Tibial nerve (tissue), 4 donors: ENCODE data around the gene TFDP2. TPM values are rescaled to one million over a fixed set of nuclear protein-coding genes. Genes with fewer than 3 reads are reported as not detected.

Experiments
- DNase-seq, 2 donors: peaks; one replicate each; pipeline ENCODE4 v3.0.0-alpha.2; 2019; ENCODE audit warnings: low spot score in 2 of 2
- H3K27ac ChIP-seq, 4 donors: fragments of 200-600 bp; sonication (generic) in 3 of 4; one replicate each; pipeline ENCODE4 v1.5.1; 2017 to 2019; ENCODE audit warnings: mild to moderate bottlenecking in 1 of 4
- H3K27me3 ChIP-seq, 2 donors: fragments of 200-600 bp; sonication (generic) in 1 of 2; one replicate each; pipeline versions ENCODE4 v1.5.1 to v1.6.0; 2017 to 2019
- H3K36me3 ChIP-seq, 3 donors: fragments of 200-600 bp; sonication (generic); one replicate each; pipeline ENCODE4 v1.5.1; 2018 to 2019
- H3K4me1 ChIP-seq, 4 donors: fragments of 200-600 bp; sonication (generic) in 3 of 4; one replicate each; pipeline ENCODE4 v1.5.1; 2017 to 2019
- H3K4me3 ChIP-seq, 4 donors: fragments of 200-600 bp; sonication (generic) in 3 of 4; one replicate each; pipeline ENCODE4 v1.5.1; 2017 to 2019; ENCODE audit warnings: mild to moderate bottlenecking in 1 of 4, moderate library complexity in 1 of 4
- H3K9me3 ChIP-seq, 4 donors: fragments of 200-600 bp; sonication (generic) in 3 of 4; one replicate each; pipeline ENCODE4 v1.5.1; 2017 to 2019
- EP300 ChIP-seq, 2 donors: sonication (generic); formaldehyde crosslinking; IDR thresholded peaks; one replicate each; pipeline ENCODE4 v1.6.1; 2017; ENCODE audit warnings: antibody characterized with exemption in 2 of 2, mild to moderate bottlenecking in 1 of 2
- POLR2A ChIP-seq, 2 donors: fragments of 450-650 bp; IDR thresholded peaks; one replicate each; pipeline ENCODE4 v1.6.1; 2017; ENCODE audit warnings: antibody characterized with exemption in 2 of 2, mild to moderate bottlenecking in 2 of 2, moderate library complexity in 2 of 2
- WGBS, 2 donors: methylation state at CpG; one replicate each; pipeline ENCODE4 v1.1.5; 2018; 5-methylcytosine and 5-hydroxymethylcytosine counted together
- total RNA-seq, 4 donors: library from RNA; depleted of rRNA; stranded (reverse); fragments of >200 nt; gene quantifications; one replicate each; pipeline ENCODE4 v1.1.0, GENCODE V29; 2016
- TF ChIP-seq, protein P1 (sequence below), 5 experiments: fragments of 200-600 bp in 3 of 5; fragments of 450-650 bp in 2 of 5; sonication (generic) in 3 of 5; IDR thresholded peaks; one replicate each; pipeline ENCODE4 v1.5.1; 2016 to 2019; ENCODE audit warnings: antibody characterized with exemption in 5 of 5, mild to moderate bottlenecking in 3 of 5, moderate library complexity in 2 of 5

TFDP2 gene
- total RNA-seq, 4 donors from 2014 or later = 30.0 to 95.7 (median 70.6) TPM

DNA sequence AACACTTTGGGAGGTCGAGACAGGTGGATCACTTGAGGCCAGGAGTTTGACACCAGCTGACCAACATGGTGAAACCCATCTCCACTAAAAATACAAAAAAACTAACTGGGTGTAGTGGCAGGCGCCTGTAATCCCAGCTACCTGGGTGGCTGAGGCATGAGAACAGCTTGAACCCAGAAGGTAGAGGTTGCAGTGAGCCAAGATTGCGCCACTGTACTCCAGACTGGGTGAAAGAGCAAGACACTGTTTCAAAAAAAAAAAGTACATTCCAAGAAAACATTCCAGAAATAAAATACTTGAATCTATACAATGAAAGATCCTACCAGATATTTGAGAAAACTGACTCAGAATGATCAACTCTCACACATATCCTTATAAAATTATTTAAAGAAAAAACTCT is 30.4 kb downstream of the TFDP2 start:
- Histone ChIP-seq H3K27ac (no peak overlapping the region), H3K27me3 (no peaks in the 10 kb centered on the region), H3K4me1 (no peaks in the 10 kb centered on the region), H3K36me3 (no peaks in the 10 kb centered on the region), H3K4me3 (no peak overlapping the region), H3K9me3 (peaks cover 0 to 5% (median 0%) of the 10 kb centered on the region in 4 donors)
- no peak for TF ChIP-seq EP300 (IDR thresholded peaks at IDR 0.05)
- 91 to 93% methylated on average over 3 of the region's 3 CpGs for WGBS, 2 donors
- DNase-seq = no peak

GRCh38 chr3:142117056-142117851 is 32.1 kb downstream of the TFDP2 start:
- no peak overlapping the region for H3K4me3 ChIP-seq
- no peak for DNase-seq
- TF ChIP-seq, protein P1, sequence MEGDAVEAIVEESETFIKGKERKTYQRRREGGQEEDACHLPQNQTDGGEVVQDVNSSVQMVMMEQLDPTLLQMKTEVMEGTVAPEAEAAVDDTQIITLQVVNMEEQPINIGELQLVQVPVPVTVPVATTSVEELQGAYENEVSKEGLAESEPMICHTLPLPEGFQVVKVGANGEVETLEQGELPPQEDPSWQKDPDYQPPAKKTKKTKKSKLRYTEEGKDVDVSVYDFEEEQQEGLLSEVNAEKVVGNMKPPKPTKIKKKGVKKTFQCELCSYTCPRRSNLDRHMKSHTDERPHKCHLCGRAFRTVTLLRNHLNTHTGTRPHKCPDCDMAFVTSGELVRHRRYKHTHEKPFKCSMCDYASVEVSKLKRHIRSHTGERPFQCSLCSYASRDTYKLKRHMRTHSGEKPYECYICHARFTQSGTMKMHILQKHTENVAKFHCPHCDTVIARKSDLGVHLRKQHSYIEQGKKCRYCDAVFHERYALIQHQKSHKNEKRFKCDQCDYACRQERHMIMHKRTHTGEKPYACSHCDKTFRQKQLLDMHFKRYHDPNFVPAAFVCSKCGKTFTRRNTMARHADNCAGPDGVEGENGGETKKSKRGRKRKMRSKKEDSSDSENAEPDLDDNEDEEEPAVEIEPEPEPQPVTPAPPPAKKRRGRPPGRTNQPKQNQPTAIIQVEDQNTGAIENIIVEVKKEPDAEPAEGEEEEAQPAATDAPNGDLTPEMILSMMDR (IDR thresholded peaks at IDR 0.05) = no peak
- TF ChIP-seq EP300 (IDR thresholded peaks at IDR 0.05) = no peak
- H3K27me3 ChIP-seq = no peaks in the 10 kb centered on the region
- no peaks in the 10 kb centered on the region for H3K4me1 ChIP-seq
- no peak overlapping the region for H3K27ac ChIP-seq
- 82 to 85% methylated on average over 8 of the region's 8 CpGs for WGBS, 2 donors
- H3K36me3 ChIP-seq = no peaks in the 10 kb centered on the region
- H3K9me3 ChIP-seq = peaks cover 0 to 5% (median 0%) of the 10 kb centered on the region in 4 donors

DNA sequence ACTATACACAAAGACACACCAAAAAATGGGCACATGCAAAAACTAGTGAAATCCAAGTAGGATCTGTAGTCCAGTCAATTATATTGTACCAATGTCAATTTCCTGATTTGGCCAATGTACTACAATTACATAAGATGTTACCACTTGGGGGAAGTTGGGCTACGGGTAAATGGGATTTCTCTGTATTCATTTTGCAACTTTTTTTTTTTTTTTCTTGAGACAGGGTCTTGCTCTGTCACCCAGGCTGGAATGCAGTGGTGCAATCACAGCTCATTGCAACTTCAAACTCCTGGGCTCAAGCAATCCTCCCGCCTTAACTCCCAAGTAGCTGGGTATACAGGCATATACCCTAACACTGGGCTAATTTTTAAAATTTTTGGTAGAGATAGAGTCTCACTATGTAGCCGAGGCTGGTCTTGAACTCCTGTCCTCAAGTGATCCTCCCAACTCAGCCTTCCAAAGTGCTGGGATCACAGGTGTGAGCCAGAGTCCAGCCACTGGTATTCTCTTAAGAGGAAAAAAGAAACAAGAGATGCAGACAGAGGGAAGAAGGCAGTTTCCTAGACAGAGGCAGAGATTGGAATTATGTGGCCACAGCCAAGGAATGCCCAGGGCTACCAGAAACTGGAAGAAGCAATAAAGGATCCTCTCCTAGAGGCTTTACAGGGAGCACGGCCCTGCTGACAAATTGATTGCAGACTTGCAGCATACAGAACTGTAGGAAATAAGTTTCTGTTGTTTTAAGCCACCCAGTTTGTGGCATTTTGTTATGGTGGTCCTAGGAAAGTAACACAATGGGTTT is 33.3 kb downstream of the TFDP2 start:
- no peak for TF ChIP-seq POLR2A (IDR thresholded peaks at IDR 0.05)
- TF ChIP-seq, protein P1 (IDR thresholded peaks at IDR 0.05) = no peak
- no peak for TF ChIP-seq EP300 (IDR thresholded peaks at IDR 0.05)
- H3K36me3 ChIP-seq = no peaks in the 10 kb centered on the region
- peaks cover 0 to 5% (median 0%) of the 10 kb centered on the region in 4 donors for H3K9me3 ChIP-seq
- no peaks in the 10 kb centered on the region for H3K27me3 ChIP-seq
- H3K4me3 ChIP-seq = no peak overlapping the region
- no peaks in the 10 kb centered on the region for H3K4me1 ChIP-seq
- DNase-seq = no peak
- H3K27ac ChIP-seq = no peak overlapping the region
- WGBS, 2 donors = 85 to 91% methylated on average over 4 of the region's 4 CpGs

DNA sequence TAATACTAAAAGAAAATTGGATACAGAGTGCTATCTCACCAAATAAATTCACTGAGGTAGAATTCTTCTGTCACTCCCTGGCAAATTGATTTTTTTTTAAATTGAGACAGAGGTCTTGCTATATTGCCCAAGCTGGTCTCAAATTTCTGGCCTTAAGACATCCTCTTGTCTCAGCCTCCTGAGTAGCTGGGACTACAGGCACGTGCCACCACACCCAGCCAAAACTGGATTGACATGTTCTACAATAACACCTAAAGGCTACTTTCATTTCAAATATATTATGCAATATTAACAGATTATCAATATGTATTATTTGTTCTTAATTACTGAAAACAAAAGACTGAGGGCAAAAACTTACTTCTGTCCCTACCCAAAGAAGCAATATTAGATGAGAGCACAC is 36.7 kb downstream of the TFDP2 start:
- H3K27me3 ChIP-seq = no peaks in the 10 kb centered on the region
- 90 to 94% methylated on average over 1 of the region's 1 CpG for WGBS, 2 donors
- H3K4me3 ChIP-seq = no peak overlapping the region
- H3K36me3 ChIP-seq = no peaks in the 10 kb centered on the region
- no peak overlapping the region for H3K27ac ChIP-seq
- H3K4me1 ChIP-seq = no peaks in the 10 kb centered on the region
- no peaks in the 10 kb centered on the region for H3K9me3 ChIP-seq
- no peak for DNase-seq
- no peak for TF ChIP-seq EP300 (IDR thresholded peaks at IDR 0.05)
- TF ChIP-seq, protein P1 (IDR thresholded peaks at IDR 0.05) = no peak
- TF ChIP-seq POLR2A (IDR thresholded peaks at IDR 0.05) = no peak

- Histone ChIP-seq H3K9me3 (no peaks in the 10 kb centered on the region), H3K4me3 (no peak overlapping the region), H3K27ac (no peak overlapping the region), H3K36me3 (no peaks in the 10 kb centered on the region), H3K4me1 (no peaks in the 10 kb centered on the region), H3K27me3 (no peaks in the 10 kb centered on the region)
- no peak for DNase-seq
- WGBS, 2 donors = 22 to 38% methylated on average over 2 of the region's 2 CpGs
- TF ChIP-seq, protein P1 (IDR thresholded peaks at IDR 0.05) = no peak
- TF ChIP-seq POLR2A (IDR thresholded peaks at IDR 0.05) (no peak), EP300 (IDR thresholded peaks at IDR 0.05) (no peak)
Measured at GRCh38 chr3:142106548-142106947, 42.8 kb downstream of the TFDP2 start.
